ENCODE measurements around the gene SRP72. TPM values are rescaled to one million over a fixed set of nuclear protein-coding genes. Genes with fewer than 3 reads are reported as not detected.

Gene SRP72
- total RNA-seq, 4 donors from 2014 or later: 52.2 to 99.2 (median 77.0) TPM

DNA sequence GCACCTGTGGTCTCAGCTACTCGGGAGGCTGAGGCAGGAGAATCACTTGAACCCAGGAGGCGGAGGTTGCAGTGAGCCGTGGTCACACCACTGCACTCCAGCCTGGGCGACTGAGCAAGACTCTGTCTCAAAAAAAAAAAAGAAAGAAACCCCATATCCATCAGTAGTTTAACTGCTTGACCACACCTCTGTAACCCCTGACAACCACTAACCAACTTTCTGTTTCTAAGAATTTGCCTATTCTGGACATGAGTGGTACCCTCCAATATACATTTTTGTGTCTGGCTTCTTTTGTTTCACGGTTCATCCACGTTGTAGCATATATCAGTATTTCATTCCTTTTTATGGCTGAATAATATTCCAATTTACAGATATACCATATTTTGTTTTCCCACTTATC, 41.1 kb upstream of the SRP72 start:
- Histone ChIP-seq H3K9me3 (no peaks in the 10 kb centered on the region), H3K4me1 (peaks cover 5% of the 10 kb centered on the region), H3K4me3 (no peak overlapping the region), H3K27me3 (no peaks in the 10 kb centered on the region), H3K27ac (no peak overlapping the region), H3K36me3 (no peaks in the 10 kb centered on the region)
- no peak for TF ChIP-seq POLR2AphosphoS5 (IDR thresholded peaks at IDR 0.05)
- DNase-seq (ENCODE audit: low spot score in 2 of 2): no peak
- 100% methylated on average over 6 of the region's 6 CpGs for WGBS

DNA sequence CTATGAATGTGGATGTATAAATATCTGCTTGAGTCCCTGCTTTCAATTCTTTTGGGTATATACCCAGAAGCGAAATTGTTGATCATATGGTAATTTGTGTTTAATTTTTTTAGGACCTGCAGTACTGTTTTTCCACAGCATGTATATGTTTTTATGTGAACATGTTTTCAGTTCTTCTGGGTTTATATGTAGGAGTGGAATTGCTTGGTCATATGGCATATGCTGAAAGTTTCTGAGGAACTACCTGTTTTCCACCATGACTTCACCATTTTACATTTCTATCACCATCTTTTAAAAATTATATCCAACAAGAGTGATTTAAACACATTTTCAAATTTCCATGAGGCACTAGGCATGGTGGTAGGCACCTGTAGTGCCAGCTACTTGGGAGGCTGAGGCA, 40.2 kb upstream of the SRP72 start:
- WGBS: 100% methylated on average over 1 of the region's 1 CpG
- Histone ChIP-seq H3K27me3 (no peaks in the 10 kb centered on the region), H3K36me3 (no peaks in the 10 kb centered on the region), H3K4me3 (no peak overlapping the region), H3K4me1 (peaks cover 5% of the 10 kb centered on the region), H3K27ac (no peak overlapping the region), H3K9me3 (no peaks in the 10 kb centered on the region)
- TF ChIP-seq, protein P1, sequence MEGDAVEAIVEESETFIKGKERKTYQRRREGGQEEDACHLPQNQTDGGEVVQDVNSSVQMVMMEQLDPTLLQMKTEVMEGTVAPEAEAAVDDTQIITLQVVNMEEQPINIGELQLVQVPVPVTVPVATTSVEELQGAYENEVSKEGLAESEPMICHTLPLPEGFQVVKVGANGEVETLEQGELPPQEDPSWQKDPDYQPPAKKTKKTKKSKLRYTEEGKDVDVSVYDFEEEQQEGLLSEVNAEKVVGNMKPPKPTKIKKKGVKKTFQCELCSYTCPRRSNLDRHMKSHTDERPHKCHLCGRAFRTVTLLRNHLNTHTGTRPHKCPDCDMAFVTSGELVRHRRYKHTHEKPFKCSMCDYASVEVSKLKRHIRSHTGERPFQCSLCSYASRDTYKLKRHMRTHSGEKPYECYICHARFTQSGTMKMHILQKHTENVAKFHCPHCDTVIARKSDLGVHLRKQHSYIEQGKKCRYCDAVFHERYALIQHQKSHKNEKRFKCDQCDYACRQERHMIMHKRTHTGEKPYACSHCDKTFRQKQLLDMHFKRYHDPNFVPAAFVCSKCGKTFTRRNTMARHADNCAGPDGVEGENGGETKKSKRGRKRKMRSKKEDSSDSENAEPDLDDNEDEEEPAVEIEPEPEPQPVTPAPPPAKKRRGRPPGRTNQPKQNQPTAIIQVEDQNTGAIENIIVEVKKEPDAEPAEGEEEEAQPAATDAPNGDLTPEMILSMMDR (IDR thresholded peaks at IDR 0.05): no peak
- TF ChIP-seq POLR2AphosphoS5 (IDR thresholded peaks at IDR 0.05) (no peak), EP300 (IDR thresholded peaks at IDR 0.05) (no peak), POLR2A (IDR thresholded peaks at IDR 0.05) (no peak)
- DNase-seq (ENCODE audit: low spot score in 2 of 2): no peak

DNA sequence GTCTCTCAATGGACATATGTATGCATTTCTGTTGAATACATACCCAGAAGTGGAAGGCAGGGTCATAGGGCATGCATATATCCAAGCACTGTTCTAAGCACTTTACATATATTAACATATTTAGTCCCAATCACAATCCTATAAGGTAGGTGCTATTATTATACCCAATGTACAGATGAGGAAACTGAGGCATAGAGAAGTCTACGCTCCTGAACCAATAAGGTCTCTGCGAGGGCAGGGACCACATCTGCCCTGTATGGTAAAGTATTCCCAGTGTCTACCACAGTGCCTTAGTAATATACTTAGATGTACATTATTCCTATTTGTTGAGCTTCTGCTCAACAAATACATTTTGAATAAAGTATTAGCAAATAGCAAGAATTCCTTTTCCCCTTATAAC, 37.2 kb upstream of the SRP72 start:
- TF ChIP-seq, protein P1 (IDR thresholded peaks at IDR 0.05): no peak
- no peak for TF ChIP-seq POLR2A (IDR thresholded peaks at IDR 0.05)
- TF ChIP-seq EP300 (IDR thresholded peaks at IDR 0.05): no peak
- TF ChIP-seq POLR2AphosphoS5 (IDR thresholded peaks at IDR 0.05): no peak
- DNase-seq (ENCODE audit: low spot score in 2 of 2): no peak
- 100% methylated on average over 2 of the region's 2 CpGs for WGBS
- Histone ChIP-seq H3K4me3 (no peak overlapping the region), H3K4me1 (peaks cover 13% of the 10 kb centered on the region), H3K9me3 (no peaks in the 10 kb centered on the region), H3K36me3 (no peaks in the 10 kb centered on the region), H3K27ac (no peak overlapping the region), H3K27me3 (no peaks in the 10 kb centered on the region)

DNA sequence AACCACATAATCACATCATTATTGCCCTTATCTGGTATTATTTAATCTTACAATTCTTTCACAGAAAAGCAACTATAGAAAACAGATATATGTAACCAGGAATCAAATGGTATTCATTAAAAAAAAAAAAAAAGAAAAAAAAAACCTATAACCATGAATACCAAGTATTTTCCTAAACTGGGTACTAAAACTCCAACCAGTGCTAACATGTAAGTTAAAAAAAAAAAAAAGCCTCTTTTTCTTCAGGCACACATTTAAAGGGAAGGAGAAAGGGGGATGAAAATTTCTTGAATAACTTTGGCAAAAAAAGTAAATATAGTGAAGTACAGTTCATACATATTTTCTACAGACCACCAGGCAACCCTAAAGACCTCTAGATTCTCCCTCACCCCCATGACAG, 34.1 kb upstream of the SRP72 start:
- no peaks in the 10 kb centered on the region for H3K27me3 ChIP-seq
- no peak overlapping the region for H3K27ac ChIP-seq
- no peak for DNase-seq (ENCODE audit: low spot score in 2 of 2)
- H3K4me1 ChIP-seq: peaks cover 27% of the 10 kb centered on the region
- H3K9me3 ChIP-seq: no peaks in the 10 kb centered on the region
- H3K4me3 ChIP-seq: no peak overlapping the region
- TF ChIP-seq EP300 (IDR thresholded peaks at IDR 0.05): no peak
- TF ChIP-seq POLR2AphosphoS5 (IDR thresholded peaks at IDR 0.05): no peak
- TF ChIP-seq, protein P1 (IDR thresholded peaks at IDR 0.05): no peak
- TF ChIP-seq POLR2A (IDR thresholded peaks at IDR 0.05): no peak
- H3K36me3 ChIP-seq: no peaks in the 10 kb centered on the region

GRCh38 chr4:56434599-56435139, 32.7 kb upstream of the SRP72 start:
- Histone ChIP-seq H3K36me3 (no peaks in the 10 kb centered on the region), H3K4me3 (peak overlapping the region; percentile 57), H3K27me3 (no peaks in the 10 kb centered on the region), H3K4me1 (peaks cover 28% of the 10 kb centered on the region), H3K9me3 (no peaks in the 10 kb centered on the region), H3K27ac (no peak overlapping the region)
- DNase-seq (ENCODE audit: low spot score in 2 of 2): no peak
- WGBS: 1% methylated on average over 6 of the region's 15 CpGs
- TF ChIP-seq POLR2AphosphoS5 (IDR thresholded peaks at IDR 0.05) (no peak), POLR2A (IDR thresholded peaks at IDR 0.05) (no peak), EP300 (IDR thresholded peaks at IDR 0.05) (no peak)
- TF ChIP-seq, protein P1 (IDR thresholded peaks at IDR 0.05): no peak
